ENCODE measurements around the gene CEACAM16. TPM values are rescaled to one million over a fixed set of nuclear protein-coding genes. Genes with fewer than 3 reads are reported as not detected.

Gene CEACAM16
- total RNA-seq, 1 donor, result not detected

- Histone ChIP-seq H3K4me1 (ENCODE audit: insufficient read depth, low read length) (peaks cover 65% of the 10 kb centered on the region), H3K27me3 (ENCODE audit: insufficient read depth, low read length) (no peaks in the 10 kb centered on the region), H3K4me3 (ENCODE audit: low read length) (no peak overlapping the region), H3K9me3 (ENCODE audit: low read depth, low read length) (no peaks in the 10 kb centered on the region)
These were observed 13.1 kb upstream of the CEACAM16 start for GRCh38 chr19:44685877-44686276.

- no peaks in the 10 kb centered on the region for H3K9me3 ChIP-seq (ENCODE audit: low read depth, low read length)
- no peak overlapping the region for H3K4me3 ChIP-seq (ENCODE audit: low read length)
- peaks cover 75% of the 10 kb centered on the region for H3K4me1 ChIP-seq (ENCODE audit: insufficient read depth, low read length)
- no peaks in the 10 kb centered on the region for H3K27me3 ChIP-seq (ENCODE audit: insufficient read depth, low read length)
These were observed 12.1 kb upstream of the CEACAM16 start for GRCh38 chr19:44686896-44687295.

- Histone ChIP-seq H3K9me3 (ENCODE audit: low read depth, low read length) (no peaks in the 10 kb centered on the region), H3K4me1 (ENCODE audit: insufficient read depth, low read length) (peaks cover 79% of the 10 kb centered on the region), H3K4me3 (ENCODE audit: low read length) (no peak overlapping the region), H3K27me3 (ENCODE audit: insufficient read depth, low read length) (no peaks in the 10 kb centered on the region)
These were observed 11.1 kb upstream of the CEACAM16 start for GRCh38 chr19:44687888-44688287.

- H3K4me3 ChIP-seq (ENCODE audit: low read length), result no peak overlapping the region
- peaks cover 69% of the 10 kb centered on the region for H3K4me1 ChIP-seq (ENCODE audit: insufficient read depth, low read length)
- no peaks in the 10 kb centered on the region for H3K9me3 ChIP-seq (ENCODE audit: low read depth, low read length)
- no peaks in the 10 kb centered on the region for H3K27me3 ChIP-seq (ENCODE audit: insufficient read depth, low read length)
These were observed 9.4 kb upstream of the CEACAM16 start for GRCh38 chr19:44689290-44690130.

- Histone ChIP-seq H3K4me3 (ENCODE audit: low read length) (no peak overlapping the region), H3K27me3 (ENCODE audit: insufficient read depth, low read length) (no peaks in the 10 kb centered on the region), H3K9me3 (ENCODE audit: low read depth, low read length) (no peaks in the 10 kb centered on the region), H3K4me1 (ENCODE audit: insufficient read depth, low read length) (peaks cover 63% of the 10 kb centered on the region)
These were observed 8.9 kb upstream of the CEACAM16 start for GRCh38 chr19:44690131-44690440.

GRCh38 chr19:44692379-44692721, 6.6 kb upstream of the CEACAM16 start:
- Histone ChIP-seq H3K4me3 (ENCODE audit: low read length) (no peak overlapping the region), H3K27me3 (ENCODE audit: insufficient read depth, low read length) (no peaks in the 10 kb centered on the region), H3K9me3 (ENCODE audit: low read depth, low read length) (no peaks in the 10 kb centered on the region), H3K4me1 (ENCODE audit: insufficient read depth, low read length) (peaks cover 40% of the 10 kb centered on the region)

GRCh38 chr19:44694184-44694579, 4.8 kb upstream of the CEACAM16 start:
- no peaks in the 10 kb centered on the region for H3K27me3 ChIP-seq (ENCODE audit: insufficient read depth, low read length)
- H3K4me3 ChIP-seq (ENCODE audit: low read length), result no peak overlapping the region
- H3K4me1 ChIP-seq (ENCODE audit: insufficient read depth, low read length), result peaks cover 23% of the 10 kb centered on the region
- H3K9me3 ChIP-seq (ENCODE audit: low read depth, low read length), result no peaks in the 10 kb centered on the region

- no peak overlapping the region for H3K4me3 ChIP-seq (ENCODE audit: low read length)
- peaks cover 7% of the 10 kb centered on the region for H3K4me1 ChIP-seq (ENCODE audit: insufficient read depth, low read length)
- no peaks in the 10 kb centered on the region for H3K27me3 ChIP-seq (ENCODE audit: insufficient read depth, low read length)
- no peaks in the 10 kb centered on the region for H3K9me3 ChIP-seq (ENCODE audit: low read depth, low read length)
These were observed 1.8 kb upstream of the CEACAM16 start for GRCh38 chr19:44696939-44697669.

- Histone ChIP-seq H3K4me3 (ENCODE audit: low read length) (no peak overlapping the region), H3K27me3 (ENCODE audit: insufficient read depth, low read length) (no peaks in the 10 kb centered on the region), H3K4me1 (ENCODE audit: insufficient read depth, low read length) (peaks cover 2% of the 10 kb centered on the region), H3K9me3 (ENCODE audit: low read depth, low read length) (no peaks in the 10 kb centered on the region)
These were observed 1.3 kb upstream of the CEACAM16 start for GRCh38 chr19:44697670-44698034.

- H3K4me3 ChIP-seq (ENCODE audit: low read length), result no peak overlapping the region
- no peaks in the 10 kb centered on the region for H3K27me3 ChIP-seq (ENCODE audit: insufficient read depth, low read length)
- no peaks in the 10 kb centered on the region for H3K9me3 ChIP-seq (ENCODE audit: low read depth, low read length)
- H3K4me1 ChIP-seq (ENCODE audit: insufficient read depth, low read length), result no peaks in the 10 kb centered on the region
These were observed 1.6 kb downstream of the CEACAM16 start for GRCh38 chr19:44700547-44700946.

- Histone ChIP-seq H3K4me1 (ENCODE audit: insufficient read depth, low read length) (no peaks in the 10 kb centered on the region), H3K9me3 (ENCODE audit: low read depth, low read length) (no peaks in the 10 kb centered on the region), H3K4me3 (ENCODE audit: low read length) (no peak overlapping the region), H3K27me3 (ENCODE audit: insufficient read depth, low read length) (no peaks in the 10 kb centered on the region)
These were observed 2.3 kb downstream of the CEACAM16 start for GRCh38 chr19:44701228-44701627.

- Histone ChIP-seq H3K4me3 (ENCODE audit: low read length) (no peak overlapping the region), H3K27me3 (ENCODE audit: insufficient read depth, low read length) (no peaks in the 10 kb centered on the region), H3K9me3 (ENCODE audit: low read depth, low read length) (no peaks in the 10 kb centered on the region), H3K4me1 (ENCODE audit: insufficient read depth, low read length) (no peaks in the 10 kb centered on the region)
These were observed 3.7 kb downstream of the CEACAM16 start for GRCh38 chr19:44702551-44703176.

GRCh38 chr19:44703336-44704078, 4.6 kb downstream of the CEACAM16 start:
- no peak overlapping the region for H3K4me3 ChIP-seq (ENCODE audit: low read length)
- H3K9me3 ChIP-seq (ENCODE audit: low read depth, low read length), result no peaks in the 10 kb centered on the region
- H3K4me1 ChIP-seq (ENCODE audit: insufficient read depth, low read length), result no peaks in the 10 kb centered on the region
- no peaks in the 10 kb centered on the region for H3K27me3 ChIP-seq (ENCODE audit: insufficient read depth, low read length)

- Histone ChIP-seq H3K9me3 (ENCODE audit: low read depth, low read length) (no peaks in the 10 kb centered on the region), H3K27me3 (ENCODE audit: insufficient read depth, low read length) (no peaks in the 10 kb centered on the region), H3K4me1 (ENCODE audit: insufficient read depth, low read length) (no peaks in the 10 kb centered on the region), H3K4me3 (ENCODE audit: low read length) (no peak overlapping the region)
These were observed 6.0 kb downstream of the CEACAM16 start for GRCh38 chr19:44704982-44705381.

- Histone ChIP-seq H3K4me3 (ENCODE audit: low read length) (no peak overlapping the region), H3K27me3 (ENCODE audit: insufficient read depth, low read length) (no peaks in the 10 kb centered on the region), H3K4me1 (ENCODE audit: insufficient read depth, low read length) (no peaks in the 10 kb centered on the region), H3K9me3 (ENCODE audit: low read depth, low read length) (no peaks in the 10 kb centered on the region)
These were observed 6.6 kb downstream of the CEACAM16 start for GRCh38 chr19:44705502-44706010.

Measured in mononuclear cell (primary cell).